Fibroblast of skin of right quadriceps (primary cell): ENCODE data around the gene ASB6.
A peak's percentile ranks its signal among the peaks of the same experiment; 100 is the strongest.

Experiments
- DNase-seq: peaks from one replicate; pipeline ENCODE4 v3.0.0-alpha.2; 2013

The ASB6 gene

GRCh38 chr9:129624947-129625346, 17.0 kb downstream of the ASB6 start:
- peak; percentile 18 for DNase-seq

DNA sequence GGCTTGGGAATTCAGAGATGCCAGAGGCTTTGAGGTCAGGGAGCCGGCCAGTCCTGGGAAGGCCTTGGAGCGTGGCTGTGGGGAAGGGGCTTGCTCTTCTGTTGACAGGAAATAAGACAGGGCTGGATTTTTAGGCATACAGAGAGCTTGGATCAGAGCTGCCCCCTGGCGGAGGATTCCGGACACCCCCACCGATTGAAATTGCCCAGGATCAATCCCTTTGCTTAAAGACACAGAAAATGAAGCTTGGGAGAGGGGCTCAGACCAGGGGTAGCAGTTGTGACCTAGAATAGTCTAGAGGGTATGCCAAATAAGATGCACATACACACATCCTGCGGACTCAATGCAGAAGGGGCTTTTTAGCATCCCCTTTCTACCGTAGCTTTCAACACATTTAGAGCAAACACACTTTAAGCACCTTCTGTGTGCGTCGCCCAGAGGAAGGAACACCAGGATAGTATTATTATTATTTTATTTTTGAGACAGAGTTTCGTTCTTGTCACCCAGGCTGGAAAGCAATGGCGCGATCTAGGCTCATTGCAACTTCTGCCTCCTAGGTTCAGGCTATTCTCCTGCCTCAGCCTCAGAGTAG, 17.7 kb downstream of the ASB6 start:
- DNase-seq, result peak; percentile 56

GRCh38 chr9:129623331-129623730, 18.6 kb downstream of the ASB6 start:
- peak; percentile 73 for DNase-seq

- DNase-seq, result no peak
Observed at GRCh38 chr9:129620669-129621295, 21.2 kb downstream of the ASB6 start, which contains the start of gene C9orf50. TSS of gene C9orf50 (minus strand) at chr9:129621101. CDS start at chr9:129620574, 527 bp downstream.

- DNase-seq, result peak; percentile 56
Observed at GRCh38 chr9:129619787-129620668, 21.9 kb downstream of the ASB6 start.

- peak; percentile 80 for DNase-seq
Observed at GRCh38 chr9:129617167-129617566, 24.8 kb downstream of the ASB6 start.

- DNase-seq, result no peak
Observed at GRCh38 chr9:129615407-129616285, 26.3 kb downstream of the ASB6 start.

DNA sequence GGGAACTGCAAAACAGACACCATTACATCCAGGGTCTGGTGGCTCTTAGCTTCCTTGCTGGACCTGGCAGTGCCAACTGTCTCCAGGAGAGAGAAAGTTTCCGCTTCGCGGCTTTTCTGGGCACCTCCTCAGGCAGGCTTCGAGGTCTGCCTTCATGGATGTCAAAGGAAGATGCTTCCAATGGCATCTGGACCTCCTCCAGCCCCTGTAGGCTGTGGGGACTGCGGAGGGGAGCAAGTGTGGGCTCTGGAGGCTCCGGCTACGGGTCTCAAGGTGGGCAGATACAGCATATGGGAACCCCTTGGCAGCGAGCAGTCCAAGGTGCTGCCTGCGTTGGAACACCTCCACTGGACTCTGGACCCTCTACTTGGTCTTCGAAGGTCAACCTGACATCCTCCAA, 27.0 kb downstream of the ASB6 start:
- DNase-seq, result no peak

DNA sequence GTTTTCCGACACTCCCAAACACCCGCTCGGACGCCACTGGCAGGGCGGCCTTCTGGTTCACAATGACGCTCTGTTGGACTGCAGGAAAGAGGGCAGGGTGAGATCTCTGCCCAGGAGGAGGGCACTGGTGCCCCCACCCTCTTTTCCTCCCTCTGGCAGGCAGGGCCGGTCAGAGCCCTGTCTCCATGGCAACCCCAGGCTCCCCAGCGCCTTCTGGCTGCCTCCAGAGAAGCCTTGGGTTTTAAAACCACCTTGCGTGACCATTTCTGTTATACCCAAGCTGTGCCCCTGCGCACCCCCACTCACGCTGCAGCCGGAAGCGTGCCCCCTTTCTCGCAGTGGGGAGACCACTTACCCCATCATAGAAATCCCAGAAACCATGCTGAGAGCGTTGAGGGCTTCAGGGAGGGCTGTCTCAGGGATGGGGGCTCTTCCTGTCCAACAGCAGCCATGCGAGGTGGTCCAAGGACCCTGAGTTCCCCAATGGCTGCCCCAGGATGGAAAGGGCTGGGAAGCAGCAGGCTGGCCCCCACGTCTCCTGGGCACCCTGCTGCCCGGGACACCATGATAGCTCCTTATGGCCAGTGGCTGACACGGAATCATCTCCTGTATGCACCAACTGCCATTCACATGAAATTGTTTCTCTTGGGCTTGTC, 28.3 kb downstream of the ASB6 start:
- no peak for DNase-seq

GRCh38 chr9:129612815-129613519, 29.0 kb downstream of the ASB6 start:
- no peak for DNase-seq

DNA sequence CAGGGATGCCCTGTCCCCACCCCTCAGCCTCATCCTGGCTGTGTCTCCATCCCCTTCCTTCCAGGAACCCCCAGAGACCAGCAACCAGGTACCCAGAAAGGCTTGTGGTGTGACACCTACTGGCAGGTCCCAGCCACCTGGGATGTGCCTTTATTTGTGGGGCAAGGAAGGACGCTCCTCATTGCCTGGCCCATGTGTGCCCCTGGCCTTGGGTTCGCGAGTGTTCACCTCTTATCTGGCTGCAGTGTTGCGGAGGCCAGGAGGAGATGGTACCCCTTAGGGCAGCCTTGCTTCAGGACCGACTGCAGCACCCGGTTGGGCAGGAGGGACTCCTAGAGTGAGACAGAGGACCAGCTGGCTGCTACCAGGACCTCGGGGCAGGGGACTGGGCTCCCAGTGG, 29.8 kb downstream of the ASB6 start:
- DNase-seq, result no peak

DNA sequence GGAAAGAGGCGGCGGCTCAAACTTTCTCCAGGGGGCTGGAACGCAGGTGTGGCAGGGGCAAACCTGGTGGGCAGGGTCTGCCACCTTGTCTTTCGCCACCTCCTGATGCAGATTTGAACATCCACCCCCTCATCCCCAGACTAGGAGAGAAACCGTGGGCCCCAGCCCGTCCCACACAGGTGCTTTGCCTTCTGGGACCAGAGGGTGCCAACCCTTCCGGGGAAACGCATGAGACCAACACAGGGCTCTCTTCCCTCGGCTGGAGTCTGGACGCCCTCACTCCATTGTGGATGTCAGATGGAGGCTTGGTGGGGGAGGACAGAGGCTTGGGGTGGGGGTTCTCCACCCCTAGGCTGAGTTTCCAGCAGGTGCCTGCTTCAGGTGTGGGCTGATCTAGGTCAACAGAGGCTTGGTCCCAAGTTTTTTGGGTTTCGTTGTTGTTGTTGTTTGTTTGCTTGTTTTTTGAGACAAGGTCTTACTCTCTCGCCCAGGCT, 30.6 kb downstream of the ASB6 start:
- DNase-seq, result no peak

GRCh38 chr9:129610473-129611306, 31.3 kb downstream of the ASB6 start:
- DNase-seq, result peak; percentile 69

DNA sequence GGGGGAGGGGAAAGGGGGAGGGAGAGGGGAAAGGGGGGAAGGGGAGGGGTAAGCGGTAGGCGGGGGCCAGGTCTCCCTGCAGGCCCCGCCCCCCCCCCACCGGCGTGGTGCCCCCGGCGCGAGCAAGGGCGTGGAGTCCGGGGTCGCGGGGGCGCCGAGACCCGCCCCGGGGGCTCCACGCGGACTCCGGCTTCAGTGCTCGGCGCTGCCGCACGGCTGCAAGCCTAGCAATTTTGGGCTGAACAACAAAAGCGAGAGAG, 31.8 kb downstream of the ASB6 start:
- DNase-seq, result no peak

GRCh38 chr9:129609486-129610212, 32.3 kb downstream of the ASB6 start:
- peak; percentile 54 for DNase-seq

DNA sequence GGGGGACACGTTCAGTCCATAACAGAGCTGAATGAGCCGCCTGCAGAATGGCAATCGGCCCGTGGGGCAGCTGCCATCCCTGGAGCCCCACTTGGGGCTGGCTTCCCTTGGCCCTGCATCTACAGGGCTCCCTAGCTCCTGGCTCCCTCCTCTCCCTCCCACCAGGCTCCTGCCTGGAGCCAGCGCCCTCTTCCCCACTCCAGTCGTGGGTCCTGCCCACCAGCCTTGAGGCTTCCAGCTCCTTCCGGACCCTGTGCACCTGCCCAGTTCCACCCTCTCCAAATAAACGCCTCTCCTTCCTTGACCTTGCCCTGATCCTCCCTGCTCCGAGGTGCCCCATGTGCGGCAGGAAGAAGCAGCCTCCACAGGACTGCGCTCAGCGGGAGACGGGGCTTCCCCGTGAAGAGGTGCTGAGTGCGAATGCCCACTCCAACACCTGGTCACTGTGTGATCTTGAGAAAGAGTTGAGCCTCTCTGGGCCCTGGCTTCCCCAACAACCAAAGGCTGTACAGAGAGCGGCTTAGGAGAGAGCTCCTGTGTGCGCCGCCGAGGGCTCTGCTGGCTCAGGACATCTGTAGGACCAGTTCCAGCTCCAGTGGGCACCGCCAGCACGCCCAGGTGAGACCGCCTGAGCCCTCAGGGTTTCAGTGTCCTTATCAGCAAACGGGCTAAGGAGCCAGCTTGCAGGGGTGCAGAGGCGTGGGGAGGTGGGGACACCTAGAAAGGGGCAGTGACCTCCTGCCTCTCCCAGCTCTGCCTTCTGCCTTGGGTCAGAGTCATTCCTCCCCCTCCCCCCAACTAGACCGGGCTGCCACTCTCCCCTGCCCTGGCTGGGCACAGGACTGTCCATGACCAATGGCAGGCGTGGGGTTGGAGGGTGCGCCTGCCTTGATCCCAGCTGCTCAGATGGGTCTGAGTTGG, 33.1 kb downstream of the ASB6 start:
- no peak for DNase-seq

DNA sequence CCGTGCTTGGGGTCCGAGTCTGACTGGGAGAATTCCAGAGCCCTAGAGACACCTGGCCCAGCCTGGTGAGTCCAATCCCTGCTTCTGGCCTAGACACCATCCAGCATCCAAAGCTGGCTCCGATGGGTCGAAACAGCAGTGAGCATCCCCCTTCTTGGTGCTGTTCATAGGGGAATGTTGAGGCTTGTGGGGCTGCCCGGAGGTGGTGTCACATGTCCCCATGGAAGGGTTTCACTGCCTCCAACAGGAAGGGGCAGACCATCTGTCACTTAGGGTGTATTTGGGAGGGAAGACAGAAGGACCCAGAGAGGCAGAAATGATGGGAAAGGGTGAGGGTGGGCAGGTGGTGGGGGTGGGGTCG, 34.9 kb downstream of the ASB6 start:
- no peak for DNase-seq

DNA sequence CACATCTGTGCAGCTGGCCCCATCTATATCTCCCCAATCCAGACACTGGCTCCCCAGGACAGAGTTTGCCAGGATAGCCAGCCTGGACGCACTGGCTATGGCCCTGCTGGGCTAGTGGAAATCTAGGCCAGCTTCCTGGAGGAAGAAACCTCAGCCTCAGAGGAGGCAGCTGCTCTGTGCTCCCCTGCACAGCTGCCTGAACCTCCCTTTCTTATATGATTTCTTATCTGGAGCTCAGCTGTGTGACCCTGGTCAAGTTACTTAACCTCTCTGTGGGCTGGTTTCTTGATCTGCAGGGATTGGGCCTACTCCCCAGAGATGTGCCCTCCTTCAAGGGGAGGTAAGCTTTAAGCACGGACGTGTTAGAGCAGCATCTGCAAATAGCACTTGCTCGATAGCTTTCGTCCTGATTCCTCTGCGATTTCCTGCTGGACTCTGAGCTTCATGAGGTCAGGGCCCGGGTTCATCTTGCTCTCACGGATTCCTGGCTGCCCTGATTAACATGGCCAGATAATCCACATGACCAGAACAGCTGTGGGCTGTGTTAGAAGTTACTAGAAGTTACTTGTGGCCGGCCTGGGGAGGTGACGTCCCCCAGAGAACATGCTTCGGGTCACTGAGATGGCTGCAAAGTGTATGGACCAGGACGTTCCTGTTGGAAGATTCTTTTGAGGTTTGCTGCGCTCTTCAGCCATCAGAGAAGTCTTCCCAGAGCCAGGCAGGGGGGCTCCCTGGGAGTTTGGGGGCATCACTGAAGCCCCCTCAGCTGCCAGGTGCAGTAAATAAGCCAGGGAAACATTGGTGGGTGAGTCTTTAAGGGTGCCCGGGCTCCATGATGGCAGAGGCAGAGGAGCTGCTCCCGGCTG, 35.6 kb downstream of the ASB6 start:
- no peak for DNase-seq
